Measurements from ENCODE around the gene TEX264.

The TEX264 gene

GRCh38 chr3:51673802-51674654, 3.0 kb downstream of the TEX264 start:
- no peak for DNase-seq (ENCODE audit: low read depth in 1 of 2, low spot score in 1 of 2)

GRCh38 chr3:51675201-51675611, 4.2 kb downstream of the TEX264 start:
- DNase-seq (ENCODE audit: low read depth in 1 of 2, low spot score in 1 of 2), result no peak

DNA sequence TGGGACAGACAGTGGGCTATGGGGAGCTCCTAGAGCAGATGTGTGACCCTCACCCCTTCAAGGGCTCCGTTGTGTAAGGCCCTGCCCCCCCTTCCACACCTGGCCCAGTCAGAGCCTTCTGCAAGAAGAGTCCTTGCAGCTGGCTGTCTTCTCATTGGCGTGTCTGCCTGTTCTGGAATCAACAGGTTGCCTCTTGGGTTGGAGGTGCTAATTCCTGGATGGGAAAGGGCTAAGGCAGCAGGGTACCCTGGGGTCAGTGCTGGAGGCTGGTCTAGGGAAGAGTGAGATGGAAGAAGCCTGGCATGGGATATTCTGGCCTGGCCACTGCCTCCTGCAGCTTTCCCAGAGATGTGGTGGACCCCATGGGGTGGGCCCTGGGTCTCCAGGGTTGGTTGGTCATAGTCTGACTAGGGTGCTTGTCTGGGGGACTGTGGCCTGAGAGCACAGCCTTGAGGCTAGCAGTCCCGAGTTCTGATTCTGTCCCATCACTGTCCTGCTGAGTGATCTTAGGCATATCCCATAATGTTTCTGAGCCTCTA, 5.1 kb downstream of the TEX264 start:
- no peak for DNase-seq (ENCODE audit: low read depth in 1 of 2, low spot score in 1 of 2)

- DNase-seq (ENCODE audit: low read depth in 1 of 2, low spot score in 1 of 2), result no peak
Observed at GRCh38 chr3:51677358-51677757, 6.3 kb downstream of the TEX264 start.

DNA sequence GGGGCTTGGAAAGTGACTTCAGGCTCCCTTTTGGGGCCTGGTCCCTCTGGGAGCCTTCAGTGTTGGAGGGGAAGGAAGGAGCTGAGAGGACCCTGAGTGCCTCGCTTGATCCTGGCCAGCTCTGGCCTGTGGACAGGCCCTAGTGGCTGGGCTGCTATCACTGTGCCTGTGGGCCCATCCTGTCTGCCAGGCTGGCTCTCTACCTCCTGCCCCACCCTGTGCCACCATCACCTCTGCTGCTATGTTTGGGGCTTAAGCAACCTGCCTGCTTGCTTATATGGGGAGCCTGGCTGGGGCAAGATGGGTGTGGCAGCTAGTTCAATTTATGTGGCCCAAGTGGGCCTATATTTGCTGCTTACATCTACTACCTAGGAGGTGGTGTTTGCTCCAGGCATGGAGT, 7.1 kb downstream of the TEX264 start:
- DNase-seq (ENCODE audit: low read depth in 1 of 2, low spot score in 1 of 2), result no peak

- DNase-seq (ENCODE audit: low read depth in 1 of 2, low spot score in 1 of 2), result no peak
Observed at GRCh38 chr3:51678641-51679040, 7.6 kb downstream of the TEX264 start.

DNA sequence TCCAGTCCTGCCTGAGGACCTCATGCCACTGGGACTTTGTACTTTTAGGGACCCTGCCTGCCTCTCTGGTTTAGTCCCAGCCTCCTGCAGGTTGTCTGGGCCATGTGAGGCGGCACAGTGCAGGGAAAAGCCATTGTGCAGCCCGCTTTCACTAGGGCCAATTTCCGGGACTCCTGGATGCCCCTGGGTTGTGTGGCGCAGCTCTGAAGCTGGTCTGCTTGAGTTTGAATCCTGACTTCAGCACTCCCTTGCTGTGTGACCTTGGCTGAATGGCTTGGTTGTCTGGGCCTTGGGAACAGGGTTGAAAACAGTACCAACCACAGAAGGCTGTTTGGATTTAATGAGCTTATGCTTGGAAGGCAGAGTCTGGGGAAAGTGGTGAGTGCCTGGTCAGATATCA, 8.3 kb downstream of the TEX264 start:
- DNase-seq (ENCODE audit: low read depth in 1 of 2, low spot score in 1 of 2), result no peak

DNA sequence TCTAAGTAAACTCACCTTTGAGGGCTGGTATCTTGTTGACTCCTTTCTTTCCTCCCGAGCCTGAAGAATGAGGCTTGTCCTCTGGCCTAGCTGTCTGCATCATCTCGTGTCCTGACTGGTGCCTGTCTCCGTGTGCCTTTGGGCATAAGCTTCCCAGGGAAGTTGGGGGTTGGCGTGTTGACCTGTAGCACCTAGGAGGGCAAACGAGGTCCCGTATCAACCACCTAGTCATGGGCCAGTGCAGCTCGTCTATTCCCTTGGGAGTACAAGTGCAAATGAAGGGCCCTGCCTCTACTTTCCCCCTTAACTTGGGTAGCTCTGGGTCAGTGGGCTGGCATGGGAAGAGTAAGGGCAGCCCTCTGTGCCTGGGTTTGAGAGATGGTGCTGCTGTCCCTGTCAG, 8.7 kb downstream of the TEX264 start:
- no peak for DNase-seq (ENCODE audit: low read depth in 1 of 2, low spot score in 1 of 2)

DNA sequence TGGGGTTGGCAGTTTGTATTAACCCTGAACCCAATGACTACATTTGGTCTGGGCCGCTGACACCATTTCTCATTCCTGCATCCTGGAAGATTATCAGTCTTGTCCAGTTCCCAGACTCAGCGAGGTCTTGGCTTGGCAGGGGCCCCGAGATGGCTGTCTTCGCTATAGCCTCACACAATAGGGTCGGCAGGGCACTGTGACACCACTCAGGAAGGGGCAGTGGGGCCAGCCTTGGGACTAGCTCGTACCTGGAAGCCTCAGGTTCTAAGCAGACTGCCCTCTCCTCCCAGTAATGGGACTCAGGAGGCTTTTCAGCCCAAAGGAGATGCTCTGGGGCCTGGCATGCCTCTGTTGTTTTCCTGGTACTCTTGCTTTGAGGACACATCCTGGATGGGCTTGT, 9.1 kb downstream of the TEX264 start:
- DNase-seq (ENCODE audit: low read depth in 1 of 2, low spot score in 1 of 2), result no peak

DNA sequence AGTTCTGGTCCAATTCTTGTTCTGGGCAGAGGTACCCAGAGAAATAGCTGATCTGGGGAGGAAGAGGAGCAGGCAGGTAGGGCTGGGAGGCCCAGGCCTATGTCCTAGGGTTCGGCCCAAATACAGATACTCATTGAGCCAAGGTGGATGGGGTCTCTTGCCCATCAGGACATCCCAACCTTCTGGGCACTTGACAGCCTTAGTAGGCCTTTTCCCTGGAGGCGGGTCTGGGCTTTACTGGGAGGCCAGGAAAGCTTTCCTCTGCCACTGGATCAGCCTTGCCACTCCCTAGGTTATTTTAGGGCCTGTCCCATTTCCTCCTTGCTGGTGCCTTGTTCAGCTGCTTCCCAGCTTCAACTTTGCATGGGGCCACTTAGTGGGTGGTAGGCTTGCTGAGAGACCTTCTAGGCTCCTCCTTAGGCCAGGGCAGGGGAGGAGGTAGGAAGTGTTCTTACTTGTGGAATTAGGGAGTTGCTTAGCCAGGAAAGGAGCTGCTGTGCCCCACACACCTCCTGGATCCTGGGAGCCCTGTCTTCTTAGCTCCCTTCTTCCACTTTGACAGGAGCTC, 9.7 kb downstream of the TEX264 start:
- no peak for DNase-seq (ENCODE audit: low read depth in 1 of 2, low spot score in 1 of 2)

DNA sequence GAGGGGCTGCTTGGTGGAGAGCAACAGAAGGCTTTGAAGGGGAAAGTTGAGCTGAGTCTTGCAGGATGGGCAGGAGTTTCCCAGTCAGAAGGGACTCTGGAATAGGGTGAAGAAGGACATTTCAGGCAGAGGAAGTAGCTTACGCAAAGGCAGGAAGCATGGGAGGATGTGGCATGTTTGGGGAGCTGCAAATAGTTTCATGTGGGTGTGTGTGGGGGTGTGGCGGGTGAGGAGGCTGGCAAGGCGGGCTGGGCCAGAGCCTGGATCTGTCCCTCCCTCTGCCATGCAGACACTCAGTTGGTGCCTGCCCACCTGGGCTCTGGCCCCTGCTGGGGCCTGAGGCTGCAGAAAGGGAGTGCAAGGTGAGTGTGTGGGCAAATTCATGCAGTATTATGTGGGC, 10.4 kb downstream of the TEX264 start:
- no peak for DNase-seq (ENCODE audit: low read depth in 1 of 2, low spot score in 1 of 2)

DNA sequence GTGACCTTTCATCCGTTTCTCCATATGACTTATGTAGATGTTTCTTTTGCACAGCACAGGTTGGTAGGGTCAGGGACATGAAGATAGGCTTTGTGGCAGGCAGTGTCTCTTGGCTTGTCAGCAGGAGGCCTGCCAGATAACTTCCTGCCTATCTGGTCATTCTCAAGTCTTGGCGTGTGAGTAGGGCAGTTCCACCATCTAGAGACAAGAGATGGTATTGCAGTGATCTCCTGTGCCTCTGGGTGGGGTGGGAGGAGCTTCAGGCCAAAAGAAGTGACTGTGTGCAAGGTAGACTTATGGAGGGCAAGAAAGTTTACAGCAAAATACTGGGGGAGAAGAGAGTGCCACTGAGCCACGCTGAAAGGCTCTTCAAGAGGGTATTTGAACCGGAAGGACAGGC, 11.0 kb downstream of the TEX264 start:
- peak; percentile 26 to 46 for DNase-seq (ENCODE audit: low read depth in 1 of 2, low spot score in 1 of 2)

GRCh38 chr3:51682526-51682925, 11.5 kb downstream of the TEX264 start:
- no peak for DNase-seq (ENCODE audit: low read depth in 1 of 2, low spot score in 1 of 2)

DNA sequence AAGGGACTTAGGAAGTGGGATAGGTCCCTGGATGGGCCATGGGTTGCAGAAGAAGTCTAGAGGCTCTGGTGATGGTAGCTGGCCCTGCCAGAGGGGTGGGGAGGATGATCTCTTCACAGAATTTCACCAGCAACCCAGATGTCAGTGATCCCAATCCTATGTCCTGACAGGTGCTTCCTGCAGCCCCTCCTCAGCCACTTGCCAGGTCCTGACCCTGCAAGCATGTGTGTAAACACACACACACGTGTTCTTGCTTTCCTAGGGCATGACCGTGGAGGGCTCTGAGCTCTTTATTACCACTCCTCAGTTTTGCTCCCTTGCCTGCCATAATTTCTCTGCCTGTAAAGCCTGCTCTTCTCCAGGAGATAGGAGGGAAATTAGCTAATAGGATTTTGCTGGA, 12.5 kb downstream of the TEX264 start:
- no peak for DNase-seq (ENCODE audit: low read depth in 1 of 2, low spot score in 1 of 2)

- DNase-seq (ENCODE audit: low read depth in 1 of 2, low spot score in 1 of 2), result no peak
Observed at GRCh38 chr3:51684971-51685751, 14.1 kb downstream of the TEX264 start.

GRCh38 chr3:51686056-51686455, 15.0 kb downstream of the TEX264 start:
- no peak for DNase-seq (ENCODE audit: low read depth in 1 of 2, low spot score in 1 of 2)

DNA sequence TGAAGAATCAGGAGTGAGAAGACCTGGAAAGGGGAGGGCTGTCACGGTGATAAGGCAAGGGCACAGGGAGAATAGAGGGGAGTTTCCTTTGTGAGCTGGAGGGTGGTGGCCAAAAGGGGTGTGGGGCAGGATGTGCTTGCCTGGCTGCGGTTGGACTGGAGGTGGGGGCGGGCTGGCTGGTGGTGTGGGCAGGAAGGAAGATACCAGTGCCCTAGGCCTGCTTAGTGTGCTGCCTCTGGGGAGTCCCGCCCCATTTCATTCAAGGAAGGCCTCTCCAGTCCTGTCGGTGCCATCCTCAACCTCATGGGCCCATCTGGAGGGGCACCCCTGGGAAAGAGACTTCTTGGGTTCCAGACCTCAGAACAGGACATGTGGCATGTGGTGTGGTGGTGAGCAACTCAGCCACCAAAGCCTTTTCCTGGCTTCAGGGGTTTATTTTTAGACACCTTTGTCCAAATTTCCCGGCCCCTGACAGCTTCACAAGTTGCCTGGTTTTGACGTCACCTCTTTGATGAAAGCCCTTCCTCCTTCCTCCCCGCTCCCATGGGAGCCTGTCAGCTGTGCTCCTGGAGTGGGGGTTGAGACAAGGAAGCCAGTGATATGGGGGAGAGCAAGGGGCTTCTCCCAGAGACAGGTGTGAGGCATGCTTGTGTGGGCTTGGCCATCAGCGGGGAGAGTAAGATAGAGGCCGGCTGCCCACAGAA, 15.6 kb downstream of the TEX264 start:
- peak; percentile 55 to 67 for DNase-seq (ENCODE audit: low read depth in 1 of 2, low spot score in 1 of 2)

- no peak for DNase-seq (ENCODE audit: low read depth in 1 of 2, low spot score in 1 of 2)
Observed at GRCh38 chr3:51687431-51688205, 16.6 kb downstream of the TEX264 start.

GRCh38 chr3:51688206-51688600, 17.2 kb downstream of the TEX264 start:
- DNase-seq (ENCODE audit: low read depth in 1 of 2, low spot score in 1 of 2), result no peak

- DNase-seq (ENCODE audit: low read depth in 1 of 2, low spot score in 1 of 2), result no peak
Observed at GRCh38 chr3:51691021-51691420, 20.0 kb downstream of the TEX264 start.
